ENCODE data around the gene CCDC28B. TPM values are rescaled to one million over a fixed set of nuclear protein-coding genes. Genes with fewer than 3 reads are reported as not detected.
A peak's percentile ranks its signal among the peaks of the same experiment; 100 is the strongest.

The CCDC28B gene
- total and polyA plus RNA-seq, 2 of the 13 experiments (the other 11 are each of a cell fraction or from before 2014, with no cell fraction given): 2.6 to 3.5 TPM

- TF ChIP-seq MXD4 (CRISPR knock-in tag; IDR thresholded peaks at IDR 0.05) (peak; percentile 67; the same call in 1 of the 2 replicates), ZNF576 (CRISPR knock-in tag; IDR thresholded peaks at IDR 0.05) (peak; percentile 85; the same call in 1 of the 2 replicates), ZNF430 (CRISPR knock-in tag; IDR thresholded peaks at IDR 0.05) (peak; percentile 92; the same call in 1 of the 2 replicates), SP1 (IDR thresholded peaks at IDR 0.05) (no peak), SP1 (CRISPR knock-in tag; IDR thresholded peaks at IDR 0.05) (peak; percentile 16; the same call in 1 of the 2 replicates), GLMP (CRISPR knock-in tag; IDR thresholded peaks at IDR 0.05; ENCODE audit: borderline replicate concordance) (no peak), HINFP (CRISPR knock-in tag; IDR thresholded peaks at IDR 0.05; ENCODE audit: low read depth) (peak; percentile 54; the same call in 1 of the 2 replicates), HOXA3 (CRISPR knock-in tag; IDR thresholded peaks at IDR 0.05) (peak; percentile 81), FLYWCH1 (CRISPR knock-in tag; IDR thresholded peaks at IDR 0.05) (peak; percentile 93; the same call in 1 of the 2 replicates), ZNF772 (CRISPR knock-in tag; IDR thresholded peaks at IDR 0.05) (peak; percentile 86; the same call in 1 of the 2 replicates), BORCS8-MEF2B (CRISPR knock-in tag; IDR thresholded peaks at IDR 0.05) (peak; percentile 94), EZH2 (conservative IDR thresholded peaks at IDR 0.05; ENCODE audit: low read depth, low read length) (no peak), SMAD1 (CRISPR knock-in tag; IDR thresholded peaks at IDR 0.05; ENCODE audit: borderline replicate concordance, low read depth) (no peak; the same call in 1 of the 2 replicates), RFX1 (IDR thresholded peaks at IDR 0.05) (no peak), PBX3 (CRISPR knock-in tag; IDR thresholded peaks at IDR 0.05; ENCODE audit: borderline replicate concordance) (no peak; the same call in 1 of the 2 replicates), ARID5B (CRISPR knock-in tag; IDR thresholded peaks at IDR 0.05) (peak; percentile 35; the same call in 1 of the 2 replicates), PCBP1 (IDR thresholded peaks at IDR 0.05; ENCODE audit: borderline replicate concordance, low read depth, low read length) (no peak), ZBTB26 (CRISPR knock-in tag; IDR thresholded peaks at IDR 0.05; ENCODE audit: borderline replicate concordance) (no peak; the same call in 1 of the 2 replicates), SP140L (CRISPR knock-in tag; IDR thresholded peaks at IDR 0.05; ENCODE audit: borderline replicate concordance) (0 out of 2 replicates have a peak, but pooled peaks have one; percentile 21), ZNF749 (CRISPR knock-in tag; IDR thresholded peaks at IDR 0.05; ENCODE audit: borderline replicate concordance) (peak; percentile 84; the same call in 1 of the 2 replicates)
Measured at GRCh38 chr1:32179443-32180185, 20.8 kb upstream of the CCDC28B start, which contains the start of gene TXLNA (continued).
